ENCODE measurements around the gene ARHGAP21. TPM values are rescaled to one million over a fixed set of nuclear protein-coding genes. Genes with fewer than 3 reads are reported as not detected.
"Not testable (repeated sequence)": the region's sequence is repeated elsewhere in the genome, so short reads cannot be mapped to it uniquely, and the experiment has no call there.

The ARHGAP21 gene
- total and polyA plus RNA-seq, 3 donors from 2014 or later, result 44.3 to 69.2 (median 66.9) TPM

DNA sequence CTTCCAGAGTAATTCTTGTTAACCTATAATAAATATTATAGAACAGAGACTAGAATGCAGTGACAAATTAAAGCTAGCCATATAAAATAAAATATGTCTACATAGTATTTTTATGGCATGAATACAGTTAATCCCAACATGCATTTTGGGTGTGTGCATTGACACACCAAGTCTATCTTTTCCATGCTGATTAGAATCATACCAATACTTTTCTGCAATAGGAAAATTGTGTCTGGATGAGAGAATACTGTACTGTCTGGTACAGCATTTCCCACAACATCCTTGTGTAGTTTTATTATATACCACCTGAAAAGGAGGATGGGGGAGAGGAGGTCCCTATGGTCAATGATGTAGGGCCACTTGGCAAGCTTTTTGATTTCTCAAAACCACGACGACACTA is 100.3 kb downstream of the ARHGAP21 start:
- Histone ChIP-seq H3K36me3 (ENCODE audit: low read depth, missing control alignments) (no peaks in the 10 kb centered on the region), H3K27ac (no peak overlapping the region), H3K9me3 (no peaks in the 10 kb centered on the region), H3K27me3 (no peaks in the 10 kb centered on the region), H3K4me1 (no peaks in the 10 kb centered on the region), H3K4me3 (no peak overlapping the region)
- no peak for DNase-seq
- no peak for TF ChIP-seq POLR2A (IDR thresholded peaks at IDR 0.05)
- TF ChIP-seq, protein P1, sequence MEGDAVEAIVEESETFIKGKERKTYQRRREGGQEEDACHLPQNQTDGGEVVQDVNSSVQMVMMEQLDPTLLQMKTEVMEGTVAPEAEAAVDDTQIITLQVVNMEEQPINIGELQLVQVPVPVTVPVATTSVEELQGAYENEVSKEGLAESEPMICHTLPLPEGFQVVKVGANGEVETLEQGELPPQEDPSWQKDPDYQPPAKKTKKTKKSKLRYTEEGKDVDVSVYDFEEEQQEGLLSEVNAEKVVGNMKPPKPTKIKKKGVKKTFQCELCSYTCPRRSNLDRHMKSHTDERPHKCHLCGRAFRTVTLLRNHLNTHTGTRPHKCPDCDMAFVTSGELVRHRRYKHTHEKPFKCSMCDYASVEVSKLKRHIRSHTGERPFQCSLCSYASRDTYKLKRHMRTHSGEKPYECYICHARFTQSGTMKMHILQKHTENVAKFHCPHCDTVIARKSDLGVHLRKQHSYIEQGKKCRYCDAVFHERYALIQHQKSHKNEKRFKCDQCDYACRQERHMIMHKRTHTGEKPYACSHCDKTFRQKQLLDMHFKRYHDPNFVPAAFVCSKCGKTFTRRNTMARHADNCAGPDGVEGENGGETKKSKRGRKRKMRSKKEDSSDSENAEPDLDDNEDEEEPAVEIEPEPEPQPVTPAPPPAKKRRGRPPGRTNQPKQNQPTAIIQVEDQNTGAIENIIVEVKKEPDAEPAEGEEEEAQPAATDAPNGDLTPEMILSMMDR (IDR thresholded peaks at IDR 0.05), result no peak
- intact Hi-C loops (cut with DNase I; ENCODE audit: low total_unique reads), result no loop called here
- WGBS, 2 donors, result 81 to 88% methylated on average over 2 of the region's 2 CpGs

DNA sequence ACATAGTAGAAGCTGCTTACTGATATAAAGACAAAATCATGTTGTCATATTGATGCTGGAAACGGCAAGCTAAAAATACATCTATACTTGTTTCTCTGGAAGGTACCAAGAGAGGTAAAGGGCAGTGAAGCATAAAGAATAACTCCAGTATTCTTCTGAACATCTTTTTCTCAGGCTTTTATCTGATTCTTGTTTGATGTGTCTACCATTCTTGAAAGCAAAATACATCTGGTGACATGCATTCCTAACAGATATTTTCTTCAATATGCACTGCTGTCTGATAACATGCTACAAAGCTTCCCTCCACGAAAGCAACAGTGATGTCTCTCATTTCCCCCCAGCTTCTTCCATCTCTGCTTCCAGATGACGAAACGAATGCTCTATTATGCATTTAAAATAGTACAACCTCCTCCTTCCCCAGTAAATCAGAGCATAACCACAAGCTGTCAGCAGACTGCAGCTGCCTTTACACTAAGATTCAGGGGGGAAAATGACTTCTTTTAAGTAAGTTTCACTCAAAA is 100.8 kb downstream of the ARHGAP21 start:
- intact Hi-C loops (cut with DNase I; ENCODE audit: low total_unique reads), result no loop called here

DNA sequence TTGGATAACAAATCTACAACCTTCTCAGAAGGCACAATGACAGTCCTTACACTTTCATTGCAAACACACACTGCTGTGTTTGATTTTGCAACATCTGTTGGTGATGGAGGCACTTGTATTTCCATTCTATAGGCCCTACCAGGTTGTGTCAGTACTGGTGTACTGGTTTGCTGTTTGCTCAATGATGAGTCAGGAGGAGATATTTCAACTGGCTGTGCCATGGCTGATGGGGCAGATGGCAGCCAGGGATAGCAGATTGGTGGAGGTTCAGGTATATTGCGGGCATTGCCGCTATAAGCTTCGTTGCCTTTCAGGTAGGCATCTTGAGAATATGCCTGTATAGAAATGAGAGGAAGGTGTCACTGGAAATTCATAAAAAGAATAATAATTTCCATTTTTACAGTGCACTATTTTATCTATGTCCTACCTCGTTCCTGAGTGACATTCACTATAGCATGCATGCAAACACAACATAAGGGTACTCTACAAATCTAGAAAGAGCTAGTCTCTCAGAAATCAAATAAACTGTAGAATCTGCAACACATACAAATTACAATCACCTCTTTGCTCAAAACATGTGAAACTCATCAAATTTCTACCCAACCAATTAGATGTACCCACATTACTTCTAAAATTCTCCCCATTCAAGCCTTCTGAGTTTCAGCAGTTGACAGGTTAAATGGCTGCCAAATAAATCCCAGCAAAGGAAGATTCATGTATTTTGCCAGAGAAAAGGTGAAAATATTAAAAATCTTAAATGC is 102.5 kb downstream of the ARHGAP21 start:
- intact Hi-C loops (cut with DNase I; ENCODE audit: low total_unique reads); H3K27me3 ChIP-seq; H3K36me3 ChIP-seq (ENCODE audit: low read depth, missing control alignments); H3K4me3 ChIP-seq; H3K4me1 ChIP-seq; DNase-seq; H3K27ac ChIP-seq; H3K9me3 ChIP-seq: not testable (repeated sequence)
- 89 to 99% methylated on average over 4 of the region's 4 CpGs for WGBS, 2 donors

More for the DNA sequence above, 100.8 kb downstream of the ARHGAP21 start:
- WGBS, 2 donors, result 33 to 39% methylated on average over 4 of the region's 4 CpGs
- no peaks in the 10 kb centered on the region for H3K4me1 ChIP-seq
- H3K36me3 ChIP-seq (ENCODE audit: low read depth, missing control alignments), result no peaks in the 10 kb centered on the region
- no peak for DNase-seq
- H3K9me3 ChIP-seq, result no peaks in the 10 kb centered on the region
- no peak for TF ChIP-seq POLR2A (IDR thresholded peaks at IDR 0.05)
- TF ChIP-seq, protein P1 (IDR thresholded peaks at IDR 0.05), result no peak
- no peak overlapping the region for H3K4me3 ChIP-seq
- no peak overlapping the region for H3K27ac ChIP-seq
- no peaks in the 10 kb centered on the region for H3K27me3 ChIP-seq

DNA sequence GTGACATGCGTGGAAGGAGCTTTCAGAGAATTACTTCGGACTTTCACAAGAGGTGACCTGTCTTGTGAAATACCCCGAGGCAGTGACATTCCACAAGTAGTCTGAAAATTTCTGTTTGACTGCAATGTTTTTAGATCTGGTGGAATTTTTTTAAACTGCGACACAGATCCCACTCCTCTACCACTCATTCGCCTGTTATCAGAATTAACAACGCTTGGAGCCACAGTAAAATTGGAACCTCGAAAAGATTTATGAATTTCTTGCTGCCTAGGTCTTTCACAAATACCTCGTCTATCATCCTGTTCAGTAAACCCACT is 103.7 kb downstream of the ARHGAP21 start:
- H3K36me3 ChIP-seq (ENCODE audit: low read depth, missing control alignments); DNase-seq; H3K4me3 ChIP-seq; H3K27me3 ChIP-seq; H3K4me1 ChIP-seq; intact Hi-C loops (cut with DNase I; ENCODE audit: low total_unique reads); H3K27ac ChIP-seq; H3K9me3 ChIP-seq: not testable (repeated sequence)
- WGBS, 2 donors, result 86 to 89% methylated on average over 8 of the region's 8 CpGs

DNA sequence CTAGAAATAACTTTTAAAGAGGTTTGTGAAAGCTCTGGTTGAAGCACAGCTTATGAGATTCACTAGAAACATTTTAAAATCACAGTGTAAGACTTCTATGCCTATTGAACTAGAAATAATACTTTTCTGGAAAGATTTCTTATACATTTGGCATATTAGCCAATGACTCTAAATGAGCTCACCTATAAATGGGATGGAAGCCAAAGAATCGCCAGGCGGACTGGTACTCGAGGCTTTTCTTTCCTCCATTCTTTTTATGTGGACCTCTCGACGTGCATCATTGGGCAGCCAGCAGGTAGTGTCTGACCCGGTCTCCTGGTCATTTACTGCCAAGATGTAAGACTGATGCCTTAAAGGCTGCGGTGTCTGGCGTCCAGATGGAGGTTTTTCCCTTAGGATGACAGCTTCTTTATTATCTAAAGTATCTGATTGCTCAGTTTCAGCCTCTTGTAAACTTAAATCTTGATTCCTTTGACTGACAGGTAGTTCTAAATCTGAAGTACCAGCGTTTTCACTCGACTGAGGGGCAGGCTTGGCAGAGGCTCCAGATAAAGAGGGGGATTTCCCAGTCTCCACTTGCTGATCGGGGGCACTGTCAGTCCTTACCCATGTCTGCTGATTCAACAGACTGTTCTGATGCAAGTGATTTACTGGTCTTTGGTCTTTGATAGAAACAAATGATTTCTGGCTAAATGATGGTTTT is 104.2 kb downstream of the ARHGAP21 start:
- intact Hi-C loops (cut with DNase I; ENCODE audit: low total_unique reads), result not testable (repeated sequence)

DNA sequence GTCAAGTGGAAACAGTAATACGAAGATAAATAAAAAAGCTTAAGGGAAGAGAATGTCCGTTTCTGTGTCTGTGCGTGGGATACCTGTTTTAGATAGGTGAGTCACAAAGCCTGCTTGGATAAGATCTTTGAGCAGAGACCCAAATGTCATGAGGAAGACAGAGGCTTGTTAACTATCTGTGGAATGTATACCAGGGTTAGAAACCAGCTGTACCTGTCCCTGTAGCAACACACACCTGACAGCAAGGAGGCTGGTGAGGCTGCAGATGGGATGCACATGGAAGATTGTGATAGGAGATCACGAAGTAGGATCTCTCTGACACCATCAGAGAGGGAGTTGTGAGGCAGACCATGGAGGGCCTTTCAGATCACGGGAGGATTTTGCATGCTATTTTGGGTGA is 105.3 kb downstream of the ARHGAP21 start:
- Histone ChIP-seq H3K9me3 (no peaks in the 10 kb centered on the region), H3K4me1 (no peaks in the 10 kb centered on the region), H3K4me3 (no peak overlapping the region), H3K36me3 (ENCODE audit: low read depth, missing control alignments) (no peaks in the 10 kb centered on the region), H3K27ac (no peak overlapping the region), H3K27me3 (no peaks in the 10 kb centered on the region)
- intact Hi-C loops (cut with DNase I; ENCODE audit: low total_unique reads), result no loop called here
- no peak for DNase-seq
- no peak for TF ChIP-seq POLR2A (IDR thresholded peaks at IDR 0.05)
- TF ChIP-seq, protein P1 (IDR thresholded peaks at IDR 0.05), result no peak
- WGBS, 2 donors, result 77 to 89% methylated on average over 5 of the region's 5 CpGs

More for the DNA sequence above, 104.2 kb downstream of the ARHGAP21 start:
- not testable (repeated sequence) for H3K4me1 ChIP-seq; H3K9me3 ChIP-seq; H3K4me3 ChIP-seq; H3K36me3 ChIP-seq (ENCODE audit: low read depth, missing control alignments); H3K27me3 ChIP-seq; H3K27ac ChIP-seq; DNase-seq
- WGBS, 2 donors, result 80 to 83% methylated on average over 11 of the region's 11 CpGs

Data from testis (tissue), 3 donors.